Measurements from ENCODE around the gene COL23A1.

The COL23A1 gene

GRCh38 chr5:178351221-178352034 is 238.8 kb downstream of the COL23A1 start:
- DNase-seq: no peak

- no peak for DNase-seq
Measured at GRCh38 chr5:178350361-178351220, 239.6 kb downstream of the COL23A1 start.

- no peak for DNase-seq
Measured at GRCh38 chr5:178349625-178350353, 240.4 kb downstream of the COL23A1 start.

GRCh38 chr5:178349075-178349511 is 241.1 kb downstream of the COL23A1 start:
- DNase-seq: no peak

GRCh38 chr5:178348356-178349074 is 241.7 kb downstream of the COL23A1 start:
- DNase-seq: no peak

GRCh38 chr5:178347956-178348355 is 242.2 kb downstream of the COL23A1 start:
- no peak for DNase-seq

- no peak for DNase-seq
Measured at GRCh38 chr5:178346607-178347334, 243.4 kb downstream of the COL23A1 start.

- DNase-seq: no peak
Measured at GRCh38 chr5:178343306-178343705, 246.9 kb downstream of the COL23A1 start.

- DNase-seq: no peak
Measured at GRCh38 chr5:178341851-178342140, 248.4 kb downstream of the COL23A1 start.

GRCh38 chr5:178341091-178341850 is 248.9 kb downstream of the COL23A1 start:
- no peak for DNase-seq

GRCh38 chr5:178340637-178341036 is 249.6 kb downstream of the COL23A1 start:
- no peak for DNase-seq

- DNase-seq: no peak
Measured at GRCh38 chr5:178340187-178340586, 250.0 kb downstream of the COL23A1 start.

- no peak for DNase-seq
Measured at GRCh38 chr5:178339272-178339671, 250.9 kb downstream of the COL23A1 start.

GRCh38 chr5:178338750-178339144 is 251.4 kb downstream of the COL23A1 start:
- no peak for DNase-seq

- DNase-seq: no peak
Measured at GRCh38 chr5:178338126-178338749, 252.0 kb downstream of the COL23A1 start.

GRCh38 chr5:178337334-178337741 is 252.9 kb downstream of the COL23A1 start:
- DNase-seq: no peak

- no peak for DNase-seq
Measured at GRCh38 chr5:178336889-178337288, 253.3 kb downstream of the COL23A1 start.

GRCh38 chr5:178335302-178336030 is 254.7 kb downstream of the COL23A1 start:
- DNase-seq: no peak

GRCh38 chr5:178334861-178335260 is 255.3 kb downstream of the COL23A1 start:
- DNase-seq: no peak
